AG04450 (cell line): ENCODE results near the gene DDX24. TPM values are rescaled to one million over a fixed set of nuclear protein-coding genes. Genes with fewer than 3 reads are reported as not detected.

Experiments used
- CTCF ChIA-PET: fragments of 300-600, 350-600 bp; formaldehyde crosslinking; extraction: SDS; loops from one replicate; lab custom pipeline; 2022; ENCODE audit warnings: antibody characterized with exemption, inconsistent platforms; lab: Charles Lee
- POLR2A ChIA-PET: fragments of 350-600 bp; formaldehyde crosslinking; extraction: SDS; loops from one replicate; lab custom pipeline; 2021; ENCODE audit warnings: antibody characterized with exemption, inconsistent platforms; lab: Yijun Ruan, JAX
- DNase-seq: peaks from one replicate; pipeline ENCODE4 v3.0.0-alpha.2; 2011; ENCODE audit warnings: low read depth, low spot score
- H3K27ac ChIP-seq: one replicate; pipeline ENCODE4 v1.5.1; 2012; ENCODE audit warnings: low read depth, low read length, control low read depth
- H3K27me3 ChIP-seq: one replicate; pipeline ENCODE4 v1.6.0; 2012; ENCODE audit warnings: low read length; ENCODE audit not compliant: control insufficient read depth, insufficient read depth
- H3K4me3 ChIP-seq: 2 replicates; pipeline ENCODE4 v1.5.1; 2011; ENCODE audit warnings: mild to moderate bottlenecking, low read depth, low read length, control low read depth
- H3K9me3 ChIP-seq: 2 replicates; pipeline ENCODE4 v1.5.1; 2012; ENCODE audit warnings: low read length; ENCODE audit not compliant: control insufficient read depth, insufficient read depth
- polyA plus RNA-seq: library from polyadenylated mRNA; depleted of rRNA; stranded (reverse); fragments of >200 nt; gene quantifications from 2 replicates; pipeline ENCODE4 v1.2.3, GENCODE V29; 2011
- TF ChIP-seq, protein P1 (sequence below): IDR thresholded peaks from 2 replicates; pipeline ENCODE4 v1.5.1; 2011; ENCODE audit warnings: low read depth, low read length, control low read depth, inconsistent platforms

DDX24 gene
- polyA plus RNA-seq, 1 experiment, result 159 TPM

DNA sequence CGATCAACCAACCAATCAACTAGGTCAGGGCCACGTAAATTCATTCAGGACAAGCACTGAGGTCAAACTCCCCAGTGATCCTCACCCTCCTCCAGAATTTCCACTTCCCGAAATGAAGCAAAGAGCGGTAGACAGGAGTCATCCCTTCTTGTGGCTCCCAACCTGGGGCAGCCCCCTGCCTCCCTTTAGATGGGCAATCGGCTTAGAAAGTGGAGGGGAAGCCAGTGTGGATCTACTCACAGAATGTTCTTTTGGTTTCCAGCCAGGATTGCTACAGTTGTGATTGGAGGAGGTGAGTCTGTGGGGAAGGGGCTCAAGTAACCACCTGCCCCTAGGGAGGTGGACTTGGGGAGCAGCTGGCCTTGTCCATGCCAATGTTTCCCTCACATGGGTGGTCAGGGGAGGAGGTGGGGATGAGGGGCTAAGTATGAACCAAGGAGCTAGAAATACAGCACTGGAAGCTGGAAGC is 33.6 kb upstream of the DDX24 start:
- no peak overlapping the region for H3K27ac ChIP-seq
- TF ChIP-seq, protein P1, sequence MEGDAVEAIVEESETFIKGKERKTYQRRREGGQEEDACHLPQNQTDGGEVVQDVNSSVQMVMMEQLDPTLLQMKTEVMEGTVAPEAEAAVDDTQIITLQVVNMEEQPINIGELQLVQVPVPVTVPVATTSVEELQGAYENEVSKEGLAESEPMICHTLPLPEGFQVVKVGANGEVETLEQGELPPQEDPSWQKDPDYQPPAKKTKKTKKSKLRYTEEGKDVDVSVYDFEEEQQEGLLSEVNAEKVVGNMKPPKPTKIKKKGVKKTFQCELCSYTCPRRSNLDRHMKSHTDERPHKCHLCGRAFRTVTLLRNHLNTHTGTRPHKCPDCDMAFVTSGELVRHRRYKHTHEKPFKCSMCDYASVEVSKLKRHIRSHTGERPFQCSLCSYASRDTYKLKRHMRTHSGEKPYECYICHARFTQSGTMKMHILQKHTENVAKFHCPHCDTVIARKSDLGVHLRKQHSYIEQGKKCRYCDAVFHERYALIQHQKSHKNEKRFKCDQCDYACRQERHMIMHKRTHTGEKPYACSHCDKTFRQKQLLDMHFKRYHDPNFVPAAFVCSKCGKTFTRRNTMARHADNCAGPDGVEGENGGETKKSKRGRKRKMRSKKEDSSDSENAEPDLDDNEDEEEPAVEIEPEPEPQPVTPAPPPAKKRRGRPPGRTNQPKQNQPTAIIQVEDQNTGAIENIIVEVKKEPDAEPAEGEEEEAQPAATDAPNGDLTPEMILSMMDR, result no peak
- no peak overlapping the region for H3K4me3 ChIP-seq
- DNase-seq, result no peak
- ChIA-PET POLR2A (interaction anchor here (0.6 kb wide), 1 partner anchor 188 kb away, joined by 3 read pairs; no protein-coding TSS in a partner anchor), CTCF (interaction anchor here (1.5 to 3.2 kb wide), 4 partner anchors 15 to 22 kb away, joined by 4 to 16 read pairs (median 8); partner anchors contain the start of gene IFI27L2)
- peaks cover 5% of the 10 kb centered on the region for H3K9me3 ChIP-seq
- peaks cover 9% of the 10 kb centered on the region for H3K27me3 ChIP-seq

DNA sequence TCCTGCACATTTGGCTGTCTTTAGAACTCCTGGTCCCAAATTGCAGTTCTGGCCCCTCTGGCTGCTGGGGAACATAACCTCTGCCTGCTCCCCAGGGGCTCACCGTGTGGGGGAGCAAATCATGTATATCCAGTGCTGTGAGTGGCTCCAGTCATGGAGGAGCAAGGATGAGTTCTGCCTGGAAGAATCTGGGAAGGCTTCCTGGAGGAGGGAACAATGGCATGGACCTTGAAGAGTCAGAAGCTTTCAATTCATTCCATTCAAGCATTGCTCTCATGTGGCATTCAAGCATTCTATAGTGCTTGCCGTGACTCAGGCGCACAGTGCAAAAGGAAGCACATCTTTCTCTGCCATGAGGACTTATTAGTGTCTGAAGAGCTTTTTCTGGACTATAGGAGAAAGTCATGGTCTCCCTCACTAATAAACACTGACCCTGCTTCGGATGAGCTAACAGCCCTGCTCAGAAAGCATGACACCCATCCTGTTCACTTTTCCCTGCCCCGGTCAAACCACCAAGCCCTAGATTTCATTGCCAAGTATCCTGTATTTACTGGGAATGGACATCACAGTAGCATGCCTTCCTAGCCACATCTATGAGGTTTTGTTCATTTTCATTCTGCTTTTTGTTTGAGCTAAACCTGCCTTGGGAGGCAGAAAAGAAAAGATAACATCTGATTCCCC is 33.0 kb upstream of the DDX24 start:
- no peak for DNase-seq
- TF ChIP-seq, protein P1, result no peak
- H3K9me3 ChIP-seq, result peaks cover 5% of the 10 kb centered on the region
- ChIA-PET CTCF (interaction anchor here (1.9 to 3.2 kb wide), 3 partner anchors 15 to 23 kb away, joined by 7 to 16 read pairs (median 9); partner anchors contain the start of gene IFI27L2), POLR2A (no interaction called here)
- H3K4me3 ChIP-seq, result no peak overlapping the region
- H3K27ac ChIP-seq, result no peak overlapping the region
- H3K27me3 ChIP-seq, result peaks cover 8% of the 10 kb centered on the region

DNA sequence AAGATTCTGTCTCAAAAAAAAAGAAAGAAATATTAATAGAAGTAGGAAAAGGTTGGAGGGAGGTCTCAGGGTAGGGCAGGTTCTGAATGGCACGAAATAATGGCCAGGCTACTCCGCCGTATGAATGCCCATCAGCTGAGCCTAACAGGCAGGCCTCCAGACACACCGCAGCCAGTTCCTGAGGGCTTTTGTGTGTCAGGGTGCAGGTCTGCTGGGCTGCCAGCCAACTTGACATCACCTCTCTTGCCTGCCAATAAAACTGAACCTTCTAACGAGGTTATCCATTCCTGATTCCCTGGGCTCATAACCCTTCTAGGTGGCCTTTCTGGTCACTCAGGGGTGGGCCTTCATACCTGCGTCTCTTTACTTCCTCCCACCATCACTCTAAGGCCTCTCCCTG is 32.5 kb upstream of the DDX24 start:
- TF ChIP-seq, protein P1, result no peak
- H3K4me3 ChIP-seq, result no peak overlapping the region
- ChIA-PET CTCF (interaction anchor here (3.2 kb wide), 1 partner anchor 18 kb away, joined by 16 read pairs; no protein-coding TSS in a partner anchor), POLR2A (no interaction called here)
- DNase-seq, result no peak
- H3K9me3 ChIP-seq, result peaks cover 5% of the 10 kb centered on the region; the same call in 1 of the 2 replicates
- H3K27me3 ChIP-seq, result peaks cover 7% of the 10 kb centered on the region
- no peak overlapping the region for H3K27ac ChIP-seq

DNA sequence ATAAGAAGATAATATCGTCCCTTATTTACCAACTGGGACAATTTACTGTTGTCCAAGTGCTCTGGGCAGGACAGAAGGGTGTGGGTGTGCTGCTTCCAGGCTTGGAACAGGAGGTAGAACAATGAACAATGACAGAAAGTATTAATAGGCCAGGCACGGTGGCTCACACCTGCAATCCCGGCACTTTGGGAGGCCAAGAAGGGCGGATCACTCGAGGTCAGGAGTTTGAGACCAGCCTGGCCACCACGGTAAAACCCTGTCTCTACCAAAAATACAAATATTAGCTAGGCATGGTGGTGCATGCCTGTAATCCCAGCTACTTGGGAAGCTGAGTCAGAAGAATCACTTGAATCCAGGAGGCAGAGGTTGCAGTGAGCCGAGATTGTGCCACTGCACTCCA is 32.1 kb upstream of the DDX24 start:
- peaks cover 5% of the 10 kb centered on the region; the same call in 1 of the 2 replicates for H3K9me3 ChIP-seq
- TF ChIP-seq, protein P1, result no peak
- POLR2A ChIA-PET, result no interaction called here
- H3K4me3 ChIP-seq, result no peak overlapping the region
- CTCF ChIA-PET, result interaction anchor here (3.7 kb wide), 1 partner anchor 20 kb away, joined by 16 read pairs; no protein-coding TSS in a partner anchor
- no peak overlapping the region for H3K27ac ChIP-seq
- peaks cover 7% of the 10 kb centered on the region for H3K27me3 ChIP-seq
- DNase-seq, result no peak
